HUES6 (cell line): ENCODE results near the gene RTL5.
"Not testable (repeated sequence)": the region's sequence is repeated elsewhere in the genome, so short reads cannot be mapped to it uniquely, and the experiment has no call there.

ENCODE experiments used
- H3K27ac ChIP-seq: 2 replicates; pipeline ENCODE4 v1.7.0; 2013; ENCODE audit warnings: low read depth, mild to moderate bottlenecking, low read length, inconsistent platforms
- H3K27me3 ChIP-seq: 2 replicates; pipeline ENCODE4 v1.6.1; 2013; ENCODE audit warnings: low read length; ENCODE audit not compliant: control insufficient read depth, insufficient read depth
- H3K36me3 ChIP-seq: 2 replicates; pipeline ENCODE4 v1.6.1; 2013; ENCODE audit warnings: low read length; ENCODE audit not compliant: control insufficient read depth, insufficient read depth
- H3K4me1 ChIP-seq: 2 replicates; pipeline ENCODE4 v1.6.1; 2013; ENCODE audit warnings: low read length; ENCODE audit not compliant: control insufficient read depth, insufficient read depth
- H3K4me3 ChIP-seq: 2 replicates; pipeline ENCODE4 v1.5.1; 2013; ENCODE audit warnings: low read depth, low read length
- H3K9ac ChIP-seq: one replicate; pipeline ENCODE4 v1.6.1; 2013; ENCODE audit warnings: mild to moderate bottlenecking, low read length
- H3K9me3 ChIP-seq: 2 replicates; pipeline ENCODE4 v1.6.1; 2013; ENCODE audit warnings: low read depth, low read length; ENCODE audit not compliant: control insufficient read depth, insufficient read depth

The RTL5 gene

GRCh38 chrX:72131317-72132294 is at the start of gene RTL5:
Gene RTL5 (minus strand): TSS chrX:72131915.
- peaks cover 71% of the 10 kb centered on the region for H3K27me3 ChIP-seq
- peak within 1 kb of the TSS; percentile 66 for H3K4me3 ChIP-seq
- peaks cover 6% of the 10 kb centered on the region; the same call in 1 of the 2 replicates for H3K9me3 ChIP-seq
- H3K9ac ChIP-seq = peak within 1 kb of the TSS; percentile 62
- 0 out of 2 replicates have a peak, but pooled peaks cover 6% of the 10 kb centered on the region for H3K36me3 ChIP-seq
- H3K4me1 ChIP-seq = peaks cover 21% of the 10 kb centered on the region
- no peak within 1 kb of the TSS for H3K27ac ChIP-seq

GRCh38 chrX:72180539-72180938 is 48.8 kb upstream of the RTL5 start:
- peak overlapping the region; percentile 89 for H3K4me3 ChIP-seq
- peaks cover 5% of the 10 kb centered on the region; the same call in 1 of the 2 replicates for H3K4me1 ChIP-seq
- H3K9me3 ChIP-seq = peaks cover 23% of the 10 kb centered on the region
- peaks cover 4% of the 10 kb centered on the region; the same call in 1 of the 2 replicates for H3K36me3 ChIP-seq
- H3K27ac ChIP-seq = no peak overlapping the region; the same call in 1 of the 2 replicates
- peak overlapping the region; percentile 97 for H3K9ac ChIP-seq
- no peaks in the 10 kb centered on the region for H3K27me3 ChIP-seq

GRCh38 chrX:72176981-72177380 is 45.3 kb upstream of the RTL5 start:
- no peak overlapping the region for H3K27ac ChIP-seq
- no peaks in the 10 kb centered on the region for H3K36me3 ChIP-seq
- H3K9me3 ChIP-seq = peaks cover 21% of the 10 kb centered on the region
- H3K27me3 ChIP-seq = no peaks in the 10 kb centered on the region; the same call in 1 of the 2 replicates
- no peak overlapping the region for H3K4me3 ChIP-seq
- H3K4me1 ChIP-seq = no peaks in the 10 kb centered on the region
- H3K9ac ChIP-seq = no peak overlapping the region

GRCh38 chrX:72176289-72176688 is 44.6 kb upstream of the RTL5 start:
- not testable (repeated sequence) for H3K36me3 ChIP-seq, H3K27me3 ChIP-seq, H3K27ac ChIP-seq, H3K4me1 ChIP-seq, H3K4me3 ChIP-seq, H3K9ac ChIP-seq
- H3K9me3 ChIP-seq = peaks cover 21% of the 10 kb centered on the region

- no peaks in the 10 kb centered on the region; the same call in 1 of the 2 replicates for H3K27me3 ChIP-seq
- no peak overlapping the region for H3K27ac ChIP-seq
- H3K4me1 ChIP-seq = no peaks in the 10 kb centered on the region
- no peaks in the 10 kb centered on the region for H3K36me3 ChIP-seq
- H3K4me3 ChIP-seq = no peak overlapping the region
- H3K9me3 ChIP-seq = peaks cover 4% of the 10 kb centered on the region; the same call in 1 of the 2 replicates
- H3K9ac ChIP-seq = no peak overlapping the region
These were observed 37.5 kb upstream of the RTL5 start for GRCh38 chrX:72169008-72169728.

GRCh38 chrX:72165551-72165950 is 33.8 kb upstream of the RTL5 start:
- H3K4me1 ChIP-seq = no peaks in the 10 kb centered on the region
- H3K27ac ChIP-seq = no peak overlapping the region
- peaks cover 9% of the 10 kb centered on the region; the same call in 1 of the 2 replicates for H3K9me3 ChIP-seq
- no peaks in the 10 kb centered on the region; the same call in 1 of the 2 replicates for H3K27me3 ChIP-seq
- no peak overlapping the region for H3K9ac ChIP-seq
- no peak overlapping the region for H3K4me3 ChIP-seq
- H3K36me3 ChIP-seq = no peaks in the 10 kb centered on the region

- Histone ChIP-seq H3K9me3 (peaks cover 50% of the 10 kb centered on the region), H3K4me1 (no peaks in the 10 kb centered on the region), H3K27ac (no peak overlapping the region), H3K4me3 (no peak overlapping the region), H3K27me3 (no peaks in the 10 kb centered on the region), H3K9ac (no peak overlapping the region), H3K36me3 (no peaks in the 10 kb centered on the region)
These were observed 28.1 kb upstream of the RTL5 start for GRCh38 chrX:72159769-72160168.

- no peaks in the 10 kb centered on the region for H3K36me3 ChIP-seq
- no peak overlapping the region for H3K9ac ChIP-seq
- H3K27me3 ChIP-seq = no peaks in the 10 kb centered on the region
- H3K4me3 ChIP-seq = no peak overlapping the region
- no peaks in the 10 kb centered on the region for H3K4me1 ChIP-seq
- no peak overlapping the region for H3K27ac ChIP-seq
- H3K9me3 ChIP-seq = peaks cover 50% of the 10 kb centered on the region
These were observed 27.1 kb upstream of the RTL5 start for GRCh38 chrX:72158773-72159172.

- Histone ChIP-seq H3K9me3 (no peaks in the 10 kb centered on the region; the same call in 1 of the 2 replicates), H3K27me3 (no peaks in the 10 kb centered on the region), H3K36me3 (peaks cover 14% of the 10 kb centered on the region), H3K27ac (no peak overlapping the region), H3K4me1 (no peaks in the 10 kb centered on the region), H3K4me3 (no peak overlapping the region), H3K9ac (no peak overlapping the region)
These were observed 14.8 kb upstream of the RTL5 start for GRCh38 chrX:72146527-72146926.

GRCh38 chrX:72145181-72145580 is 13.5 kb upstream of the RTL5 start:
- Histone ChIP-seq H3K4me3 (no peak overlapping the region), H3K27ac (no peak overlapping the region), H3K4me1 (no peaks in the 10 kb centered on the region), H3K9me3 (no peaks in the 10 kb centered on the region; the same call in 1 of the 2 replicates), H3K27me3 (no peaks in the 10 kb centered on the region), H3K36me3 (peaks cover 19% of the 10 kb centered on the region), H3K9ac (no peak overlapping the region)

GRCh38 chrX:72143609-72143907 is 11.8 kb upstream of the RTL5 start:
- peaks cover 5% of the 10 kb centered on the region; the same call in 1 of the 2 replicates for H3K9me3 ChIP-seq
- no peak overlapping the region for H3K9ac ChIP-seq
- no peak overlapping the region for H3K27ac ChIP-seq
- H3K4me1 ChIP-seq = no peaks in the 10 kb centered on the region
- H3K27me3 ChIP-seq = no peaks in the 10 kb centered on the region
- H3K4me3 ChIP-seq = no peak overlapping the region
- H3K36me3 ChIP-seq = peaks cover 34% of the 10 kb centered on the region
